ENCODE measurements around the gene IL17C. TPM values are rescaled to one million over a fixed set of nuclear protein-coding genes. Genes with fewer than 3 reads are reported as not detected.
A peak's percentile ranks its signal among the peaks of the same experiment; 100 is the strongest.

Gene IL17C
- total and polyA plus RNA-seq, 9 of the 15 experiments (the other 6 are each of a cell fraction or from before 2014, with no cell fraction given): not detected

DNA sequence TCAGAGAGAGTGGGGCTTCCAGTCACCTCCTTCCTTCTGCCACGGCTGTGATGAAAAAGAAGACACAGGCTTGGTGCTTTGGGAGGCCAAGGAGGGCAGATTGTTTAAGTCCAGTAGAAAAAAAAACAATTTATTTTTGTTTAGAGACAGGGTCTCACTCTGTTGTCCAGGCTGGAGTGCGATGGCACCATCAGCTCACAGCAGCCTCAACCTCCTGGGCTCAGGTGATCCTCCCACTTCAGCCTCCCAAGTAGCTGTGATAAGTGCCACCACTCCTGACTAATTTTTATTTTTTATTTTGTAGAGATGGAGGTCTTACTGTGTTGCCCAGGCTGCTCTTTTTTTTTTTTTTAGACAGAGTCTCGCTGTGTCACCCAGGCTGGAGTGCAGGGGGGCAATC is 27.2 kb downstream of the IL17C start:
- no peak overlapping the region for H3K27ac ChIP-seq (ENCODE audit: extremely low read depth, low read depth, low read length)
- H3K4me1 ChIP-seq (replicated peaks in 1 of 2; ENCODE audit: control insufficient read depth in 2 of 2, insufficient read depth in 2 of 2, low read length in 2 of 2): peaks cover 9 to 50% of the 10 kb centered on the region in 2 experiments
- intact Hi-C loops (cut with micrococcal nuclease) (no loop called here), in situ Hi-C loops (cut with MboI) (no loop called here)
- no peak overlapping the region for H3K4me3 ChIP-seq
- DNase-seq (ENCODE audit: extremely low read depth in 1 of 4, low spot score in 3 of 4) (no peak), FAIRE-seq (no peak), ATAC-seq (no peak)
- peaks cover 17% of the 10 kb centered on the region; the same call in 2 of the 3 replicates for H3K36me3 ChIP-seq (ENCODE audit: control insufficient read depth, insufficient read depth, low read length)
- no peaks in the 10 kb centered on the region for H3K9me1 ChIP-seq (ENCODE audit: control insufficient read depth, insufficient read depth, low read length)
- H3K4me2 ChIP-seq (ENCODE audit: insufficient read depth, low read length): no peak overlapping the region
- TF ChIP-seq ZNF444 (CRISPR knock-in tag; IDR thresholded peaks at IDR 0.05) (no peak), ZNF121 (CRISPR knock-in tag; conservative IDR thresholded peaks at IDR 0.05) (peak; percentile 68)
- H3K27me3 ChIP-seq (ENCODE audit: control insufficient read depth in 2 of 2, insufficient read depth in 2 of 2, low read length in 2 of 2): no peaks in the 10 kb centered on the region
- H3K9me3 ChIP-seq (replicated peaks; ENCODE audit: control insufficient read depth, insufficient read depth, low read depth, low read length): no peaks in the 10 kb centered on the region
- peaks cover 45% of the 10 kb centered on the region for H3K79me2 ChIP-seq (ENCODE audit: control insufficient read depth, insufficient read depth, low read length)
- ChIA-PET POLR2A (interaction anchor here (0.6 to 1.2 kb wide), 4 partner anchors 22 to 1283 kb away, joined by 3 to 6 read pairs (median 4); no protein-coding TSS in a partner anchor), CTCF (ENCODE audit: low intra/inter-chr PET ratio) (interaction anchor here (0.7 kb wide), 1 partner anchor 37 kb away, joined by 3 read pairs; no protein-coding TSS in a partner anchor)
- BruUV-seq (replicated peaks): no TSS peak
- H3K9ac ChIP-seq (ENCODE audit: insufficient read depth in 1 of 2, low read depth in 2 of 2, low read length in 2 of 2): no peak overlapping the region
- no peaks in the 10 kb centered on the region for H4K20me1 ChIP-seq (replicated peaks; ENCODE audit: control insufficient read depth, insufficient read depth, low read length)
- H2AFZ ChIP-seq (ENCODE audit: low read depth, low read length): no peak overlapping the region
- 100% methylated on average over 2 of the region's 3 CpGs for WGBS (ENCODE audit: insufficient coverage, low coverage, missing lambda C conversion rate)

DNA sequence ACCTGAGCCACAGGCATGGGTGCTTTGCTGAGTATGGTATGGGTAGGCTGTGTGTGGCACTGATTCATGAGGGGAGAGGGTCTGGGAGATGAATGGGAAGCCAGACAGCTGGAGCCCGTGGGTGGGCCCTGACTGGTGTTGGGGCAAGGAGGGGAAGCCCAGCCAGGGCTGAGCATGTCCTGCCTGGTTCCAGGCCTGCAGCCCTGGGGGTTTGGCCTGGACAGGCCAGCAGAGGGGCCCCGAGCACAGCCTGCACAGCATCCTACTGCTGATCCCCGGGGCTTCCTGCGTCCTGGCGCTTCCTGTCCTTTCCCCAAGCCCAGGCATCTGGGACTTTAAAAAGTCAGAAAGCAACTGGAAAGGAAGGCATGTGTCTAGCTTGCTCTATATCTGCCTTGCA is 29.1 kb downstream of the IL17C start:
- Histone ChIP-seq H3K27ac (ENCODE audit: extremely low read depth, low read depth, low read length) (no peak overlapping the region), H3K4me1 (replicated peaks in 1 of 2; ENCODE audit: control insufficient read depth in 2 of 2, insufficient read depth in 2 of 2, low read length in 2 of 2) (peaks cover 5 to 43% of the 10 kb centered on the region in 2 experiments; a peak in 4 of 5 replicates), H4K20me1 (replicated peaks; ENCODE audit: control insufficient read depth, insufficient read depth, low read length) (no peaks in the 10 kb centered on the region), H3K4me3 (no peak overlapping the region), H3K9ac (ENCODE audit: insufficient read depth in 1 of 2, low read depth in 2 of 2, low read length in 2 of 2) (peak overlapping the region in 1 of 2 experiments; percentile 79; a peak in 2 of 4 replicates), H2AFZ (ENCODE audit: low read depth, low read length) (no peak overlapping the region), H3K79me2 (ENCODE audit: control insufficient read depth, insufficient read depth, low read length) (peaks cover 26% of the 10 kb centered on the region), H3K36me3 (ENCODE audit: control insufficient read depth, insufficient read depth, low read length) (peaks cover 15% of the 10 kb centered on the region; the same call in 2 of the 3 replicates), H3K9me1 (ENCODE audit: control insufficient read depth, insufficient read depth, low read length) (no peaks in the 10 kb centered on the region), H3K27me3 (ENCODE audit: control insufficient read depth in 2 of 2, insufficient read depth in 2 of 2, low read length in 2 of 2) (no peaks in the 10 kb centered on the region), H3K4me2 (ENCODE audit: insufficient read depth, low read length) (no peak overlapping the region), H3K9me3 (replicated peaks; ENCODE audit: control insufficient read depth, insufficient read depth, low read depth, low read length) (no peaks in the 10 kb centered on the region)
- ATAC-seq (no peak), FAIRE-seq (no peak), DNase-seq (ENCODE audit: extremely low read depth in 1 of 4, low spot score in 3 of 4) (no peak)
- in situ Hi-C loops (cut with MboI) (no loop called here), intact Hi-C loops (cut with micrococcal nuclease) (no loop called here)
- CTCF ChIA-PET (ENCODE audit: low intra/inter-chr PET ratio): no interaction called here
- 93% methylated on average over 5 of the region's 5 CpGs for WGBS (ENCODE audit: insufficient coverage, low coverage, missing lambda C conversion rate)
- no peak for TF ChIP-seq PHF20 (IDR thresholded peaks at IDR 0.05; ENCODE audit: partially characterized antibody)
- 0 out of 2 replicates have a peak, but pooled peaks have one; percentile 21 for TF ChIP-seq POLR2G (IDR thresholded peaks at IDR 0.05; ENCODE audit: low read depth, low read length)
- no peak for TF ChIP-seq PRMT5 (CRISPR knock-in tag; IDR thresholded peaks at IDR 0.05)
- no peak for TF ChIP-seq GTF2A2 (tag; IDR thresholded peaks at IDR 0.05)
- no peak for TF ChIP-seq PYGO2 (tag; IDR thresholded peaks at IDR 0.05)
- no TSS peak for BruUV-seq (replicated peaks)
- POLR2A ChIA-PET: interaction anchor here (2.0 kb wide), 1 partner anchor 18 kb away, joined by 6 read pairs; no protein-coding TSS in a partner anchor

Data from K562 (cell line).